ENCODE results near the gene NUP214. TPM values are rescaled to one million over a fixed set of nuclear protein-coding genes. Genes with fewer than 3 reads are reported as not detected.
A peak's percentile ranks its signal among the peaks of the same experiment; 100 is the strongest.

NUP214 gene
- total RNA-seq, 1 experiment from 2014 or later, result 34.9 TPM

DNA sequence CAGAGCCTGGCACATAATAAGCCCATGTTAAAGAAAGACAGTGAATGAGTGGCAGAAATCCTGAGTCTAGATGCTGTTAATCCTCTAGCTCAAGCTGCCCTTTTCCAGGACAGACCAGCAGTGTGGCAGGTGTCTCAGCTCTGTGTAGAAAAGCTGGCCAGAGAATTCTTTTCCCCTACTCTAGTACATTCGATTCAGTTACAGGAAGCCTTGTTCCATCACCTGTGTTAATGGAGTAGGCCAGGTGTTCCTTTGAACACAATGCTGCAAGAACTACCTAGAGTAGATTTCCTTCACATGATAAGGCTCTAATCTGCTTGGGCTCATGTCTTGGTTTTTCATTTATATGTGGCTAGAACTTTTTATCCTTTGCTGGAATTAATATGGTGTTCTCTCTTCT is 52.5 kb downstream of the NUP214 start:
- no TSS peak for BruUV-seq (replicated peaks)
- intact Hi-C loops (cut with micrococcal nuclease; ENCODE audit: unreplicated experiment), result loop anchor here (2.0 kb wide), 1 partner anchor 157 kb away; no protein-coding TSS in a partner anchor
- TF ChIP-seq, protein P1, sequence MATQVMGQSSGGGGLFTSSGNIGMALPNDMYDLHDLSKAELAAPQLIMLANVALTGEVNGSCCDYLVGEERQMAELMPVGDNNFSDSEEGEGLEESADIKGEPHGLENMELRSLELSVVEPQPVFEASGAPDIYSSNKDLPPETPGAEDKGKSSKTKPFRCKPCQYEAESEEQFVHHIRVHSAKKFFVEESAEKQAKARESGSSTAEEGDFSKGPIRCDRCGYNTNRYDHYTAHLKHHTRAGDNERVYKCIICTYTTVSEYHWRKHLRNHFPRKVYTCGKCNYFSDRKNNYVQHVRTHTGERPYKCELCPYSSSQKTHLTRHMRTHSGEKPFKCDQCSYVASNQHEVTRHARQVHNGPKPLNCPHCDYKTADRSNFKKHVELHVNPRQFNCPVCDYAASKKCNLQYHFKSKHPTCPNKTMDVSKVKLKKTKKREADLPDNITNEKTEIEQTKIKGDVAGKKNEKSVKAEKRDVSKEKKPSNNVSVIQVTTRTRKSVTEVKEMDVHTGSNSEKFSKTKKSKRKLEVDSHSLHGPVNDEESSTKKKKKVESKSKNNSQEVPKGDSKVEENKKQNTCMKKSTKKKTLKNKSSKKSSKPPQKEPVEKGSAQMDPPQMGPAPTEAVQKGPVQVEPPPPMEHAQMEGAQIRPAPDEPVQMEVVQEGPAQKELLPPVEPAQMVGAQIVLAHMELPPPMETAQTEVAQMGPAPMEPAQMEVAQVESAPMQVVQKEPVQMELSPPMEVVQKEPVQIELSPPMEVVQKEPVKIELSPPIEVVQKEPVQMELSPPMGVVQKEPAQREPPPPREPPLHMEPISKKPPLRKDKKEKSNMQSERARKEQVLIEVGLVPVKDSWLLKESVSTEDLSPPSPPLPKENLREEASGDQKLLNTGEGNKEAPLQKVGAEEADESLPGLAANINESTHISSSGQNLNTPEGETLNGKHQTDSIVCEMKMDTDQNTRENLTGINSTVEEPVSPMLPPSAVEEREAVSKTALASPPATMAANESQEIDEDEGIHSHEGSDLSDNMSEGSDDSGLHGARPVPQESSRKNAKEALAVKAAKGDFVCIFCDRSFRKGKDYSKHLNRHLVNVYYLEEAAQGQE (IDR thresholded peaks at IDR 0.05; ENCODE audit: insufficient read depth in 1 of 2, low read depth in 2 of 2, low read length in 1 of 2), result no peak
- TF ChIP-seq POLR2AphosphoS5 (IDR thresholded peaks at IDR 0.05; ENCODE audit: low read depth, low read length), result no peak
- TF ChIP-seq TCF7L2 (IDR thresholded peaks at IDR 0.05; ENCODE audit: low read depth, low read length), result no peak
- H3K9me3 ChIP-seq (ENCODE audit: control insufficient read depth, insufficient read depth, low read depth, low read length), result no peaks in the 10 kb centered on the region
- ChIA-PET POLR2A (no interaction called here), CTCF (interaction anchor here (1.2 to 1.4 kb wide), 2 partner anchors 11 to 158 kb away, joined by 3 to 5 read pairs; no protein-coding TSS in a partner anchor)
- DNase-seq (ENCODE audit: low read depth, low spot score) (no peak), ATAC-seq (peak; percentile 44; the same call in 1 of the 2 replicates)
- no peak overlapping the region for H3K27ac ChIP-seq (ENCODE audit: low read length)
- in situ Hi-C loops (cut with HindIII; ENCODE audit: low pct_unique_long_range_greater_than_20kb, low sequenced_read_pairs), result no loop called here
- peaks cover 7% of the 10 kb centered on the region; the same call in 1 of the 2 replicates for H3K36me3 ChIP-seq (ENCODE audit: control insufficient read depth, insufficient read depth, low read length)
- H3K4me3 ChIP-seq (ENCODE audit: low read depth in 2 of 2, low read length in 2 of 2), result no peak overlapping the region
- no peaks in the 10 kb centered on the region for H3K27me3 ChIP-seq (ENCODE audit: control insufficient read depth, insufficient read depth, low read length)
- H3K4me1 ChIP-seq (ENCODE audit: control insufficient read depth, insufficient read depth, low read length), result no peaks in the 10 kb centered on the region

DNA sequence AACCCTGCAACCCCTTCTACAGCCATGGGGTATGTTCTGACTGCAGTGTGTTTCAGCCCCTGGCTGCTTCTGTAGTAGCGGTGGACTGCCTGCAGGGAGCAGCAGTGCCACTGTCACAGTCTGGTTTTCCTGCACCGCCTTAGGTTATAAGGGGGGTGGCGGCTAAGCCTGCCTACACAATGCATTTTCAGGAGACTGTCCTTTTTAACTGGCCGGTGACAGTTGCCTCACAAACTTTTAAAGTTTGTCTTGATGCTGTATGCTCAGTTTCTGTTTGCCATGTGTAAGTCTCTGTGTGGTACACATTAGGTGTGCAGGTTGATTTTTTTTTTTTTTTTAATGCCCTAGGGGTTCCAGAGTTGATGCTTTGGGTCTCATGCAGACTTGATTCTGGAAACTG is 53.0 kb downstream of the NUP214 start:
- in situ Hi-C loops (cut with HindIII; ENCODE audit: low pct_unique_long_range_greater_than_20kb, low sequenced_read_pairs) (no loop called here), intact Hi-C loops (cut with micrococcal nuclease; ENCODE audit: unreplicated experiment) (loop anchor here (2.0 kb wide), 1 partner anchor 156 kb away; no protein-coding TSS in a partner anchor)
- ChIA-PET POLR2A (no interaction called here), CTCF (interaction anchor here (1.2 to 1.4 kb wide), 2 partner anchors 11 to 158 kb away, joined by 3 to 5 read pairs; no protein-coding TSS in a partner anchor)
- Histone ChIP-seq H3K36me3 (ENCODE audit: control insufficient read depth, insufficient read depth, low read length) (peaks cover 7% of the 10 kb centered on the region; the same call in 1 of the 2 replicates), H3K27ac (ENCODE audit: low read length) (no peak overlapping the region), H3K4me3 (ENCODE audit: low read depth in 2 of 2, low read length in 2 of 2) (no peak overlapping the region), H3K4me1 (ENCODE audit: control insufficient read depth, insufficient read depth, low read length) (no peaks in the 10 kb centered on the region), H3K9me3 (ENCODE audit: control insufficient read depth, insufficient read depth, low read depth, low read length) (no peaks in the 10 kb centered on the region), H3K27me3 (ENCODE audit: control insufficient read depth, insufficient read depth, low read length) (no peaks in the 10 kb centered on the region)
- peak; percentile 43 for DNase-seq (ENCODE audit: low read depth, low spot score)
- ATAC-seq, result peak; percentile 97
- TF ChIP-seq, protein P2, sequence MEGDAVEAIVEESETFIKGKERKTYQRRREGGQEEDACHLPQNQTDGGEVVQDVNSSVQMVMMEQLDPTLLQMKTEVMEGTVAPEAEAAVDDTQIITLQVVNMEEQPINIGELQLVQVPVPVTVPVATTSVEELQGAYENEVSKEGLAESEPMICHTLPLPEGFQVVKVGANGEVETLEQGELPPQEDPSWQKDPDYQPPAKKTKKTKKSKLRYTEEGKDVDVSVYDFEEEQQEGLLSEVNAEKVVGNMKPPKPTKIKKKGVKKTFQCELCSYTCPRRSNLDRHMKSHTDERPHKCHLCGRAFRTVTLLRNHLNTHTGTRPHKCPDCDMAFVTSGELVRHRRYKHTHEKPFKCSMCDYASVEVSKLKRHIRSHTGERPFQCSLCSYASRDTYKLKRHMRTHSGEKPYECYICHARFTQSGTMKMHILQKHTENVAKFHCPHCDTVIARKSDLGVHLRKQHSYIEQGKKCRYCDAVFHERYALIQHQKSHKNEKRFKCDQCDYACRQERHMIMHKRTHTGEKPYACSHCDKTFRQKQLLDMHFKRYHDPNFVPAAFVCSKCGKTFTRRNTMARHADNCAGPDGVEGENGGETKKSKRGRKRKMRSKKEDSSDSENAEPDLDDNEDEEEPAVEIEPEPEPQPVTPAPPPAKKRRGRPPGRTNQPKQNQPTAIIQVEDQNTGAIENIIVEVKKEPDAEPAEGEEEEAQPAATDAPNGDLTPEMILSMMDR (IDR thresholded peaks at IDR 0.05), result peak; percentile 86
- TF ChIP-seq, protein P1 (IDR thresholded peaks at IDR 0.05; ENCODE audit: insufficient read depth in 1 of 2, low read depth in 2 of 2, low read length in 1 of 2), result no peak
- TF ChIP-seq SIN3A (IDR thresholded peaks at IDR 0.05; ENCODE audit: borderline replicate concordance, insufficient read depth, low read depth, low read length), result no peak
- no TSS peak for BruUV-seq (replicated peaks)

Data from Panc1 (cell line).